OCI-LY1 (cell line): Measurements from ENCODE around the gene HCAR3.
"Not testable (repeated sequence)": the region's sequence is repeated elsewhere in the genome, so short reads cannot be mapped to it uniquely, and the experiment has no call there.

ENCODE experiments used
- CTCF ChIP-seq: fragments of 200-600 bp; sonication (generic), shearing (Covaris generic); IDR thresholded peaks from 2 replicates; pipeline ENCODE4 v1.5.1; 2017; ENCODE audit warnings: mild to moderate bottlenecking, antibody characterized with exemption, low read length, moderate library complexity, mixed read lengths
- EZH2 ChIP-seq: fragments of 200-600 bp; sonication (generic), shearing (Covaris generic); IDR thresholded peaks from 2 replicates; pipeline ENCODE4 v1.8.0; 2017; ENCODE audit warnings: borderline replicate concordance, mixed run types, mild to moderate bottlenecking, antibody characterized with exemption, low read length, moderate library complexity, mixed read lengths

DNA sequence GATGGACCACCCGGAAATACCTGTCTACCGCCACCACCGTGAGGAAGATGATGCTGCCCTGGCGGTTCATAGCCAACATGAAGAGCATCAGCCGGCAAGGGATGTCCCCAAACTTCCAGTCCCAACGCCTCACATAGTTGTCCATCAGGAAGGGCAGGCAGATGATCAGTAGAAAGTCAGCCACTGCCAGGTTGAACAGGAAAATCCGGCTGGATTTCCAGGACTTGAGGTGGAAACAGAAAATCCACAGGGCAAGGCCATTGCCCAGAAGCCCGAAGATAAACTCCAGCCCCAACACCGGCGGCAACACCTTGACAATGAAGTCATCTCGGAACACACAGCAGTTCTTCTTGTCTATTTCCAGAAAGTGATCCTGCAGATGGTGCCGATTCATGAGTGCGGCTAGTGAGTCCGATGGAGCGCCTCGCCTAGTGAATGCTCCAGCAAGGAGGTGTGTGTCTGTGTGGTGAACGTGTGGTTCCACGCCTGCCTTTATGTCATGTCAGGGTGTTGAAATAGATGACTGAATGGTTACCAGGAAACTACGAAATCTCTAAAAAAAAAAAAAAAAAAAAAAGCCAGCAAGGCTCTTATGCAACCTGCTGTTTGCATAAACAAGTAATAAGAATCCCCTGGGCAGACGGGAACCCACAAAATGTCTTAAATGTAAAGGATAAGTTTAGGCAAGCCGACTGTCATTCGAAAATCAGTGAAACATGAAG, 13.6 kb downstream of the HCAR3 start, which contains the start of gene HCAR2:
- TF ChIP-seq CTCF, EZH2: not testable (repeated sequence)
